Activated CD4-positive, alpha-beta T cell treated with anti-CD3 and anti-CD28 coated beads, Interleukin-2, amount 50 U/mL, for 24 hours (primary cell): ENCODE measurements around the gene IGFLR1.

Source experiments
- DNase-seq, 2 donors: peaks; one replicate each; pipeline ENCODE4 v3.0.0-alpha.2; 2020; ENCODE audit warnings: low read depth in 1 of 2, low spot score in 1 of 2

The IGFLR1 gene

DNA sequence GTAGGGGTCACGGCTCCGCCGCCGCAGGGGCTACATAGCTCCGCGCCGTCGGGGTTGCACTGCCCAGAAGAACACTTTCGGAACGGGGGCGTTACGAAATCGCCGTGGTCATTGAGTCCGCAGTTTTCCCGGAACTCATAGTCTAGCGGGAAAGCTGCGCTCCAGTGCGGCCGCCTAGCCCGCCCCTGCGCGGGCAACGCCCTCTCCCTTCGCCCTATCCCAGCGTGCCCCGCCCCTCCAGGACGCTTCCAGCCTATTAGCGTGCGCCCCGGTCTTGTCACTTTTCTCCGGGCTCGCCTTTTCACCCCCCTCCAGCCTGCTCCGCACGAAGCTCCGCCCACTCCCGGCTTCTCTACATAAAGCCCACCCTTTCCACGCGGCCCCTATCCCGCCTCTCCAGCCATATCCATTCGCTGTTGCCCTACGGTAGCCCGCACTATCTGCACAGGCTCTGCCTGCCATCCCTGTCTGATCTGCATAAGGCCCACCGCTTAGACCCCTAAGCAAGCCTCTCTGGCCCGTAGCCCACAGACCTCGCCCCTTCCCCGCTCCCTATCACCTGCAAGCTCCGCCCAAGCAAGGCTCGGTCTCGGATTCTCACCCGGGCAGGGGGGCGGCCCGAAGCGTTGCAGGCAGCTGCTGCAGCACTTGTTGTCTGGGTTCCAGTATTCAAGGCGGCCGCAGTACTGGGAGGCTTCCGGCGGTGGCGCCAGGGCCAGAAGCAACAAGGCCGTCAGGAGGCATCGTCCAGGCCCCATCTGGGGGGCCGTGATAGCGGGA is 1.6 kb downstream of the IGFLR1 start:
- DNase-seq: peak; percentile 82 to 94

DNA sequence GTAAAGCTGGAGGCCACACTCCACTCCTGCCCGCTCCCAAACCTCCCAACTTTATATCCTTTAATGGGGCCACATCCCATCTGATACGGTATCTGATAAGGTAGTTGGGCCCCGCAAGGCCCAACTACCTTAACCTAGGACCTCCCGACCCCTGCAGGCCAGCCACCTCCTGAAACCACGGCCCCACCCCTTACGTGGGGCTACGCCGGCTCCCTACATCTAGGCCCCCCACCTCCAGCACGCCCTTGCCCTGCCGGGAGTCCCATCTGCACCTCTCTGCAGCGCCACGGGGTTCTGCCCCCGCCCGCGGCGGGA is 2.2 kb downstream of the IGFLR1 start:
- no peak for DNase-seq

DNA sequence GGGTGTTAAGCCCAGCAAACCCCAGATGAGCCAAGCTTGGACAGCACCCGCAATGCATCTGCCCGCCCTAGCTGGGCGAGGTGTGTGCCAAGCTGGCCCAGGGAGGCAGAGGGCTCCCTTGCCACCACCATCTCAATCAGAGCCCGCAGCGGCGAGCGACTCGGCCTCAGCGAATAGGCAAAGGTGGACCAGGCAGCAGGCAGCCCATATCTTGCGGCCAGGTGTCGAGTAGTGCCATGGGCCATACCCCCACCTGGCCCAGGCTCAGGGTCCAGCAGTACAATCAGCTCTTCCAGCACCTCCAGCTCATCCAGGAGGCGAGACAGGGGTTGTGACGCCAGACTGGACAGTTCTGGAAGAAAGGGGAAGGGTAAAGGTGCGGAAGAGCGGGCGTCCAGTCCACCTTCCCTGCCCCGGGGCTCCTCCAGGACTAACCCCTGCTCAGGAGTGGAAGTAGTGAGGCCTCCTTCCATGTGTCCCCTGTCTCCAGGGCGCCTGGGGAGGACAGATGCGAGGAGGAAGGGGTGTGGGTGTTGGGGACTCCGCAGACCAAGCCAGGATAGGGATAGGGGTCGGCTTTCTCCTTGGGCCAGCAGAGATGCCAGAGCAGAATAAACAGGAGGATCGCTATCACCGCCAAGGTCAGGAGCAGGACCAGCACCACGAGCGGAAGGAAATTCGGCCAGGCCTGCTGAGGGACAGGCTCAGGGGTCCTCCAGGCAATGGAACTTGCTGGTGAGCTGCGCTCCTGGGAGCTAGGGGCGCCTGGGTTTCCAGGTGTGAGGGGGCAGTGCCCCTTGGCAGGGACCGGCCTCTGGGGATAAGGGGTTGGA is 2.8 kb downstream of the IGFLR1 start:
- DNase-seq: no peak

DNA sequence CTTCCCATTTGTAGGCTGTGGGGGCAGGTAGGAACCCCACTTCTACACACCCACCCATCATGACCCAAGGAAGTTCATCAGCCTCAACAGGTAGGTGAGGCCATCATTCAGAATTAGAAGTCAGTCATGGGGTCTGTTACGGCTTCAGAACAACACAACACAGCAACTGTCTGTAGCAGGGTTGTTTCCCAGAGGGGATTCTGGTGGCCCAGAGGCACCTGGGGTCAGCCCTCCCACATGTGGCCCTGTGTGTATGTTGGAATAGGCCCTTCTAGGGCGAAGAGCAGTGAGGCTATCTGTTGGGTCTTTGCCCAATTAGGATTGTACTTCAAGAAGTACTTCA is 3.4 kb downstream of the IGFLR1 start:
- no peak for DNase-seq

DNA sequence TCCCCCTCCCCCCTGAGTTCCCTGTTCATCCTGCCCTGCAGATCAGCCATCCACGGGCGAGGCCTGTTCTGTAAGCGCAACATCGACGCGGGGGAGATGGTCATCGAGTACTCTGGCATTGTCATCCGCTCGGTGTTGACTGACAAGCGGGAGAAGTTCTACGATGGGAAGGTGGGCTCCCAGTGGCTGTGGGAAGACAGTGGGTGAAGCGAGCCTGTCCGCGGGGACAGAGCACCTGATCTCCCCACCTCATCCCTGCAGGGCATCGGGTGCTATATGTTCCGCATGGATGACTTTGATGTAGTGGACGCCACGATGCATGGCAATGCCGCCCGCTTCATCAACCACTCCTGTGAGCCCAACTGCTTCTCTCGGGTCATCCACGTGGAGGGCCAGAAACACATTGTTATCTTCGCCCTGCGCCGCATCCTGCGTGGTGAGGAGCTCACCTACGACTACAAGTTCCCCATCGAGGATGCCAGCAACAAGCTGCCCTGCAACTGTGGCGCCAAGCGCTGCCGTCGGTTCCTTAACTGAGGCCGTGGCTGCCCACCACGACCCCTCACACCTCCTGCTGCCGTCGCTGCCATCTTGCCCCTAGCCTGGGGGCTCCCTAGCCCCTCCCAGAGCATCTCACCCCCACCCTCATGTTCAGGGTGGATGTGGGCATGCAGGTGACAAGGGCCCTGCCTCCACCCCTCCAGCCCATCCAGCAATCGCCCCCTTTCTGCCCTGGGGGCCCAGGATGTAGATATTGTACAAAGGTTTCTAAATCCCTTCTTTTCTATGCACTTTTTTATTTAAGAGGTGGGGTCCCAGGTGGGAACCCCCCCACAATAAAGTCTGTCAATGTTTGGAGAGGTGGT is 4.0 kb downstream of the IGFLR1 start:
- DNase-seq: no peak

DNA sequence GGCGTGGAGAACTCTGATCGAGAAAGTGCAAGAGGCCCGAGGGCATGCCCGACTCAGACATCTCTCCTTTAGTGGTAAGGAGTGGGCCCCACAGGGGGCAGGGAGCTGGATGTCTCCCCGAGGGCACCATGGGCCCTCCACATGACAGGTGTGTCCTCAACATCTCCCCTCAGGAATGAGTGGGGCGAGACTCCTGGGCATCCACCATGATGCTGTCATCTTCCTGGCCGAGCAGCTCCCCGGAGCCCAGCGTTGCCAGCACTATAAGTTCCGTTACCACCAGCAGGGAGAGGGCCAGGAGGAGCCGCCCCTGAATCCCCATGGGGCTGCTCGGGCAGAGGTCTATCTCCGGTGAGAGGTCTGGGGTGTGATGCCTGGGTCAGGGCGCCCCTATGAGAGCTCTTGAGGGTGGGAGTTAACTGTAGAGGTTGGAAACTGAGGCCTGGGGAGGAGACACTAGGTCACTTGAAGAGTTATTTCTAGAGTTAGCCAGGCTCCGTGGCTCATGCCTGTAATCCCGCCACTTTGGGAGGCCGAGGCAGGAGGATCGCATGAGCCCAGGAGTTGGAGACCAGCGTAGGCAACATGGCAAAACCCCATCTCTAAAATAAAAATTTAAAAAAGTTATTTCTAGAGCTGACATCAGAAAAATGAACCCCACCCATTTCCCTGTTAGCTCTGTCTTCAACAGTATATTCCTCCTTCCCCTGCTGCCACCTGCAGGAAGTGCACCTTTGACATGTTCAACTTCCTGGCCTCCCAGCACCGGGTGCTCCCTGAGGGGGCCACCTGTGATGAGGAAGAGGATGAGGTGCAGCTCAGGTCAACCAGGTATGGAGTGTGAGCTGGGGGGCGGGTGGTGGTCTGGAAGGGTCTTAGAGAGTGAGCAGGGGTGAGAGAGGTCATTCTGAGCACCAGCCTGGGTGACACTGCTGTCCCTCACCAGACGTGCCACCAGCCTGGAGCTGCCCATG is 5.1 kb downstream of the IGFLR1 start:
- no peak for DNase-seq

DNA sequence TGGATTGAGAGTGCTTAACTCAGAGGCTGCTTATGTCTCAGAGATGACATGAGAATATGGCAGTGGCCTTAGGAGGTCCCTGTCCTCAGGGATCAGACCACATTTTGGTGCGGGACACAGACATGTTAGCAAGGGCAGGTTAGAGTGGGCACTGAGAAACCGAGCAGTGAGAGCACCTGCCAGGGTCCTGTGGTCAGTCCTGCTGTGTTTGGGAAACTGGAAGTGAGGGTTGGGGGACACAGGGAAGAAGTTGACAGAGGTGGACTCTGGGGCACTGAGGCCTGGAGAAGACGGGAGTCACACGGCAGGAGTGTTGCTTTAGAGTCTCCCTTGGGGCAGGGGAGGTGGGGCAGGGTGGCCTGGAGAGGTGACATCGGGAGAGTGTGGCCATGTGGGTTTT is 7.4 kb downstream of the IGFLR1 start:
- DNase-seq: no peak

DNA sequence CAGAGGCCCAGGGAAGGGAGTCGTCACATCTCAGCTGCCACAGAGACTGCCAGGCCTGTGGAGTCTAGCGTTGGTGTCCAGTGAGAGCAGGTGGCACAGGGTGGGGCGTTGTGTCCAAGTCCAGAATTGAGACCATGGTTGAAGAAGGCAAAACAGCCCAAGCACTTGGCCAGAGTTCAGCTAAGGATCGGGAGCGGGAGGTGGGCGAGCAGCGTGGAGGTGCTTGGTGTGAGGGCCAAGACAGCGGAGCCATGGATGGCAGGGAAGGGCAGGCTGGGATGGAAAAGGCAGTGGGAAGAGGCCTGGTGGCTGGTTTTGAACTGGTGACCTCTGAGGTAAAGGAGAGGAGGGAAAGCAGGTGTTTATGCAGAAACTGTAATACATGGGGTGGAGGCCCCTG is 8.0 kb downstream of the IGFLR1 start:
- no peak for DNase-seq

DNA sequence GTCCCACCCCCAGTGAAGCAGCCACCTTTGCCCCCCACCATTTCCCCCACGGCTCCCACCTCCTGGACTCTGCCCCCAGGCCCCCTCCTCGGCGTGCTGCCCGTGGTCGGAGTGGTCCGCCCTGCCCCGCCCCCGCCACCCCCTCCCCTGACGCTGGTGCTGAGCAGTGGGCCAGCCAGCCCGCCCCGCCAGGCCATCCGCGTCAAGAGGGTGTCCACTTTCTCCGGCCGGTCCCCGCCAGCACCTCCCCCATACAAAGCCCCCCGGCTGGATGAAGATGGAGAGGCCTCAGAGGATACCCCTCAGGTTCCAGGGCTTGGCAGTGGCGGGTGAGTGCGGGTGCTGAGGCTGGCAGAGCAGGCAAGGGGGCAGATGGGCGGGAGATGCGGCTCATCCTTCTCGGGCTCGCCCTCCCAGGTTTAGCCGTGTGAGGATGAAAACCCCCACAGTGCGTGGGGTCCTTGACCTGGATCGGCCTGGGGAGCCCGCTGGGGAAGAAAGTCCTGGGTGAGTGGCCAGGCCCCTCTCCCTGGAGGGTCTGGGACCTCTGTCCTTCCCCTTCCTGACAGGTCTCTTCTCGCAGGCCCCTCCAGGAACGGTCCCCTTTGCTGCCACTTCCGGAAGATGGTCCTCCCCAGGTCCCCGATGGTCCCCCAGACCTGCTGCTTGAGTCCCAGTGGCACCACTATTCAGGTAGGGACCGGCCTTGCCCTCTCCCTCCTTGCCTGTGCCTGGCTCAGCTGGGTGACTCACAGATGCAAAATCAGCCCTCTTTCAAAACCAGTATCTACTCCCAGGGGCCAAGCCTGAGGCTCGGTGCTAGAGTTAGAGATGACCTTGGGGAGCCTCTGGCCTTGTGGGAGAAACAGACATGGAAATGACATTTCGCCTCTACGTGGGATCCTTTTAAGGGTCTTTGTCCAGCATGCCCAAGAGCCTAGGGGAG is 8.8 kb downstream of the IGFLR1 start:
- DNase-seq: no peak

DNA sequence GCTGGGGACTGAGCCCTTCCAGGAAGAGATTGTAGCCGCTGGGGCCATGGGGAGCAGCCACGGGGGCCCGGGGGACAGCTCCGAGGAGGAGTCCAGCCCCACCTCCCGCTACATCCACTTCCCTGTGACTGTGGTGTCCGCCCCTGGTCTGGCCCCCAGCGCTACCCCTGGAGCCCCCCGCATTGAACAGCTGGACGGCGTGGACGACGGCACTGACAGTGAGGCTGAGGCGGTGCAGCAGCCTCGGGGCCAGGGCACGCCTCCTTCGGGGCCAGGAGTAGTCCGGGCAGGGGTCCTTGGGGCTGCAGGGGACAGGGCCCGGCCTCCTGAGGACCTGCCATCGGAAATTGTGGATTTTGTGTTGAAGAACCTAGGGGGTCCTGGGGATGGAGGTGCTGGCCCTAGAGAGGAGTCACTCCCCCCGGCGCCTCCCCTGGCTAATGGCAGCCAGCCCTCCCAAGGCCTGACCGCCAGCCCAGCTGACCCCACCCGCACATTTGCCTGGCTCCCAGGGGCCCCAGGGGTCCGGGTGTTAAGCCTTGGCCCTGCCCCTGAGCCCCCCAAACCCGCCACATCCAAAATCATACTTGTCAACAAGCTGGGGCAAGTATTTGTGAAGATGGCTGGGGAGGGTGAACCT is 9.6 kb downstream of the IGFLR1 start:
- no peak for DNase-seq

DNA sequence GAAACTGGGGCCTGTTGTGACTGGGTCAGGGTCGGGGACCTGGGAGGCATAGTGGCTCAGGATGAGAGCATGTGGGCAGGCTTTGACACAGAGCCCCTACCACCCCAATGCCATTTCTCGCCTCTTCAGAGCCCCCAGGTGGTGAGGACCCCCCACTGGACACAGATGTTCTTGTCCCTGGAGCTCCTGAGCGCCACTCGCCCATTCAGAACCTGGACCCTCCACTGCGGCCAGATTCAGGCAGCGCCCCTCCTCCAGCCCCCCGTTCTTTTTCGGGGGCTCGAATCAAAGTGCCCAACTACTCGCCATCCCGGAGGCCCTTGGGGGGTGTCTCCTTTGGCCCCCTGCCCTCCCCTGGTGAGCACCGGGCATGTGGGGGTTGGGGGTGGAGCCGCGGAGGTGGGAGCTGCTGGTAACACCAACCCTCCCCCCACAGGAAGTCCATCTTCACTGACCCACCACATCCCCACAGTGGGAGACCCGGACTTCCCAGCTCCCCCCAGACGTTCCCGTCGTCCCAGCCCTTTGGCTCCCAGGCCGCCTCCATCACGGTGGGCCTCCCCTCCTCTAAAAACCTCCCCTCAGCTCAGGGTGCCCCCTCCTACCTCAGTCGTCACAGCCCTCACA is 10.4 kb downstream of the IGFLR1 start:
- no peak for DNase-seq

DNA sequence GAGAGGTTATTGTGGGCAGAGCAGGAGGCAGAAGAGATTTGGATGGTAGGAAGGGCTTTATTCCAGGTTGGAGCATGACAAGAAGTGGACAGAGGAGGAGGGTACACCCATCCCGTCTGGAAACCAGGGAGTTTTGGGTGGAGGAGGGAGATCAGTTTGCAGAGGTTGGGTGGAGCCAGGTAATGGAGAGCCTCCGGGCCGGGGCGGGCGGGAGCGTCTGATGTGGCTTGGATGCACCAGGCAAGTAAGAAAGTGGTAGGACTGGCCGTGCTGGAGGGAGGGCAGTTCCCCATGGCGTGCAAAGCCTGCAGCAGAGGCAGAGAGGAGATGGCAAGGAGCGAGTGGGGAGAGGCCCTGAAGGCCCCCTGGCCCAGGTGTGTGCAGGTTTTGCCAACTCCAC is 10.9 kb downstream of the IGFLR1 start:
- no peak for DNase-seq

DNA sequence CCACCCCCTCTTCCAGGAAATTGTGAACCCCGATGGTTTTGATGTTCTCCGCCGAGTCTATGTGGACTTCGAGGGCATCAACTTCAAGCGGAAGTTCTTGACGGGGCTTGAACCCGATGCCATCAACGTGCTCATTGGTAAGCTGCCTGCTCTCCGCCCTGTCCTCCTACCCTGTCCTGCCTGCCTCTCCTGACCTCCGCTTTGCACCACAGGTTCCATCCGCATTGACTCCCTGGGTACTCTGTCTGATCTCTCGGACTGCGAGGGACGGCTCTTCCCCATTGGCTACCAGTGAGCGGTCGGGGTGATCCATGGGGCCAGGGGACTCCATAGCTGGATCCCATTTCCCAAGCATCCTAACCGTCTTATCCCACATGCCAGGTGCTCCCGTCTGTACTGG is 11.9 kb downstream of the IGFLR1 start:
- DNase-seq: no peak

DNA sequence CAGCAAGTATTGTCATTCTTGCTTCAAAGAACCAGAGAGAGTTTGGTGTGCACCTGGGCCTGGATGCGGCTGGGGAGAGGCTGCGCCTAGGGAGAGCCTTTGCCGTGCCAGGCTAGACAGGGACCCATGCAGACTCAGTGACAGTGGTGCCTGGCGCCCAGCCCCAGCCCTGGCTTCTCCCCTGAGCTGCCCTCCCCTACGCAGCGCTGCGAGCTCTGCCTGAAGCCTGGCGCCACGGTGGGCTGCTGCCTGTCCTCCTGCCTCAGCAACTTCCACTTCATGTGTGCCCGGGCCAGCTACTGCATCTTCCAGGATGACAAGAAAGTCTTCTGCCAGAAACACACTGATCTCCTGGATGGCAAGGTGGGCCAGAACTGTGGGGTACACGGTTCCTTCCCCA is 12.5 kb downstream of the IGFLR1 start:
- no peak for DNase-seq

DNA sequence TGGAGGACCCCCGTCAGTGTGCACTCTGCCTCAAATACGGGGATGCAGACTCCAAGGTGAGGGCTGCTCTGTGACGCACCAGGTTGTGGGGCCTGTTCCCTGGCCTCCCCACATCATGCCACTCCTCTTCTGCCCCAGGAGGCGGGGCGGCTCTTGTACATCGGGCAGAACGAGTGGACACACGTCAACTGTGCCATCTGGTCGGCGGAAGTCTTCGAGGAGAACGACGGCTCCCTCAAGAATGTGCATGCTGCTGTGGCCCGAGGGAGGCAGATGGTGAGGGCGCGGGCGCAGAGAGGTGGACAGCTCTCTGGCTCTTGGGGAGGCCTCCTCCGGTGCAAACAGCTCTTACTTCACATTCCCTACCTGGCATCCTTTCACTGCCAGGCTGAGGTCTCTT is 13.2 kb downstream of the IGFLR1 start:
- DNase-seq: no peak

DNA sequence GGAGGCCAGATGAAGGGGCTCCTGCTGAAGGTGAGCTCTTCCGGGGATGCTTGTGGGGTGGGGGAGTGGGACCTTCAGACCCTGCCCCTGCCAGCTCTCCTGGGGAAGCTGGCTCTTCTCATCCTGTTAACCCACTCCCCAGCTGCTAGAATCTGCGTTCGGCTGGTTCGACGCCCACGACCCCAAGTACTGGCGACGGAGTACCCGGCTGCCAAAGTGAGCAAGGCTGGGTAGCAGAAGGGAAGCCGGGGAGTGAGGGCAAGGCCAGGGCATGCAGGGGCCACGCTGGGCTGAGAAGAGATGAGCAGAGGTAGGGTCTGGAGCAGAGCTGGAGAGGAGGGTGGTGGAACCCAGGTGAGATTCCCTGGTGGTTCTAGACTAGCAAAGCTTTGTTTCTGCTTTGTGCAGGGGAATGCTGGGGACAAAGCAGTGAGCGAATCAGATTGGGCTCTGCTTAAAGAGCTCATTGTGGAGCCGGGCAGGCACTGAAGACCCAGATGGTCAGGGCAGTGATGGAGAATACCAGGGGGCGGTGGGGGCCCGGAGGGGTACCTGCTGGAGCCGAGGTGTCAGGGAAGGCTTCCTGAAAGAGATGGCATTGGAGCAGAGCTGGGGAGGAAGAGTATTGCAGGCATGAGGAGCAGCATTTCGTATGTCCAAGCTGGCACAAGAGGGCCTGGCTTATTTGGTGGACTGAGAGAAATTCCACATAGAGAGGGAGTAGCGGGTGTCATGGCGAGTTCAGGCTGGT is 14.1 kb downstream of the IGFLR1 start:
- no peak for DNase-seq

DNA sequence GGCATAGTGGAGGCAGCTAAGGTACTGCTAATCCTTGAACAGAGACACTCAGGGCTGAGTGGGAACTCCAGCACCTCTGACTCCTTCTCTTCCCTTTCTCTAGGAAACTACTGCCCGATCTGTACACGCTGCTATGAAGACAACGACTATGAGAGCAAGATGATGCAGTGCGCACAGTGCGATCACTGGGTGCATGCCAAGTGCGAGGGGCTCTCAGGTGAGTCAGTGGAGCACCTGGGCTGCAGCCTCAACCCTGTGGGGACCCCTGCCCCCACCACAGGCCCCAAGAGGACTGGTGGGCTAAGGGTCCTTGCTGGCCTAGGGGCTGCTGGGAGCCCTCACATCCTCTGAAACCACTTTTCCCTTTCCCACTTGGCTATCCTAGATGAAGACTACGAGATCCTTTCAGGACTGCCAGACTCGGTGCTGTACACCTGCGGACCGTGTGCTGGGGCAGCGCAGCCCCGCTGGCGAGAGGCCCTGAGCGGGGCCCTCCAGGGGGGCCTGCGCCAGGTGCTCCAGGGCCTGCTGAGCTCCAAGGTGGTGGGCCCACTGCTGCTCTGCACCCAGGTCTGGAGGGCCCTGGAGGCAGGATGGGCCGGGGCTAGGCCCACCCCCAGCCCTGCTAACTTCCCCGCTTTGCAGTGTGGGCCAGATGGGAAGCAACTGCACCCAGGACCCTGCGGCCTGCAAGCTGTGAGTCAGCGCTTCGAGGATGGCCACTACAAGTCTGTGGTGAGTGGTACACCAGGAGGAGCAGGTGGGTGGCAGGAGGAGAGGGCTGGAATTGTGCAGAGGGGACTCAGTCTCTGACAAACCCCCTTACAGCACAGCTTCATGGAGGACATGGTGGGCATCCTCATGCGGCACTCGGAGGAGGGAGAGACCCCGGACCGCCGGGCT is 14.9 kb downstream of the IGFLR1 start:
- DNase-seq: no peak
